Measurements from ENCODE around the gene SYTL3. TPM values are rescaled to one million over a fixed set of nuclear protein-coding genes. Genes with fewer than 3 reads are reported as not detected.

The SYTL3 gene
- total RNA-seq, 1 experiment from 2014 or later, result 0.28 TPM

GRCh38 chr6:158772172-158772571 lies 122.3 kb downstream of the SYTL3 start (continued):
- TF ChIP-seq ZNF317 (CRISPR knock-in tag; IDR thresholded peaks at IDR 0.05; ENCODE audit: borderline replicate concordance, low read depth) (no peak), PREB (CRISPR knock-in tag; IDR thresholded peaks at IDR 0.05; ENCODE audit: borderline replicate concordance) (no peak), ARID4B (CRISPR knock-in tag; IDR thresholded peaks at IDR 0.05; ENCODE audit: borderline replicate concordance) (no peak), ESRRA (CRISPR knock-in tag; IDR thresholded peaks at IDR 0.05; ENCODE audit: borderline replicate concordance) (no peak)

GRCh38 chr6:158772851-158773371 lies 123.1 kb downstream of the SYTL3 start:
- POLR2A ChIA-PET, result no interaction called here
- no peak for ATAC-seq
- CTCF ChIA-PET, result no interaction called here
- H3K27ac Mint-ChIP-seq, result peak overlapping the region; percentile 95
- DNase-seq (ENCODE audit: low spot score), result no peak
- no peak overlapping the region for H3K4me3 Mint-ChIP-seq
- no peaks in the 10 kb centered on the region for H3K9me3 Mint-ChIP-seq
- no peaks in the 10 kb centered on the region for H3K27me3 Mint-ChIP-seq (ENCODE audit: low read depth)
- H3K4me1 Mint-ChIP-seq, result peaks cover 19% of the 10 kb centered on the region
- peaks cover 94% of the 10 kb centered on the region for H3K36me3 Mint-ChIP-seq
- TF ChIP-seq ATF3 (CRISPR knock-in tag; conservative IDR thresholded peaks at IDR 0.05), result no peak
- TF ChIP-seq ZNF232 (CRISPR knock-in tag; IDR thresholded peaks at IDR 0.05), result no peak
- no peak for TF ChIP-seq EMX1 (CRISPR knock-in tag; IDR thresholded peaks at IDR 0.05)
- no peak for TF ChIP-seq MYBL2 (CRISPR knock-in tag; IDR thresholded peaks at IDR 0.05)
- TF ChIP-seq ATF6 (CRISPR knock-in tag; IDR thresholded peaks at IDR 0.05), result no peak
- TF ChIP-seq ZNF219 (CRISPR knock-in tag; IDR thresholded peaks at IDR 0.05; ENCODE audit: borderline replicate concordance), result no peak
- no peak for TF ChIP-seq OVOL2 (CRISPR knock-in tag; IDR thresholded peaks at IDR 0.05; ENCODE audit: borderline replicate concordance)
- no peak for TF ChIP-seq MAX (CRISPR knock-in tag; IDR thresholded peaks at IDR 0.05)
- no peak for TF ChIP-seq FOXJ3 (CRISPR knock-in tag; IDR thresholded peaks at IDR 0.05; ENCODE audit: borderline replicate concordance)
- no peak for TF ChIP-seq ARID4B (CRISPR knock-in tag; IDR thresholded peaks at IDR 0.05; ENCODE audit: borderline replicate concordance)
- TF ChIP-seq SMAD3 (CRISPR knock-in tag; IDR thresholded peaks at IDR 0.05; ENCODE audit: borderline replicate concordance), result no peak
- TF ChIP-seq ZNF121 (CRISPR knock-in tag; IDR thresholded peaks at IDR 0.05), result no peak
- TF ChIP-seq SP1 (CRISPR knock-in tag; conservative IDR thresholded peaks at IDR 0.05), result no peak
- TF ChIP-seq NFE2L1 (CRISPR knock-in tag; IDR thresholded peaks at IDR 0.05), result no peak
- TF ChIP-seq ZNF532 (CRISPR knock-in tag; IDR thresholded peaks at IDR 0.05; ENCODE audit: borderline replicate concordance), result no peak

Measured in WTC11 (cell line).